Osteocyte (in vitro differentiated cells): ENCODE measurements around the gene ENO1. TPM values are rescaled to one million over a fixed set of nuclear protein-coding genes. Genes with fewer than 3 reads are reported as not detected.

Experiments used
- DNase-seq: peaks from one replicate; pipeline ENCODE4 v3.0.0; 2021; ENCODE audit warnings: mixed read lengths; ENCODE audit not compliant: unreplicated experiment; ENCODE audit errors: extremely low spot score
- H3K27ac Mint-ChIP-seq: one replicate; pipeline ENCODE4 v1.8.0; 2021; ENCODE audit warnings: mild to moderate bottlenecking, mixed read lengths; ENCODE audit not compliant: unreplicated experiment
- H3K27me3 Mint-ChIP-seq: one replicate; pipeline ENCODE4 v1.8.0; 2021; ENCODE audit warnings: mixed read lengths; ENCODE audit not compliant: unreplicated experiment
- H3K36me3 Mint-ChIP-seq: one replicate; pipeline ENCODE4 v1.8.0; 2021; ENCODE audit warnings: mixed read lengths; ENCODE audit not compliant: unreplicated experiment
- H3K4me1 Mint-ChIP-seq: one replicate; pipeline ENCODE4 v1.8.0; 2021; ENCODE audit warnings: mixed read lengths; ENCODE audit not compliant: unreplicated experiment
- H3K4me3 Mint-ChIP-seq: one replicate; pipeline ENCODE4 v1.8.0; 2021; ENCODE audit warnings: mild to moderate bottlenecking, moderate library complexity, mixed read lengths; ENCODE audit not compliant: unreplicated experiment
- H3K9me3 Mint-ChIP-seq: one replicate; pipeline ENCODE4 v1.8.0; 2021; ENCODE audit warnings: mixed read lengths; ENCODE audit not compliant: unreplicated experiment
- CTCF ChIP-seq: fragments of 200-600 bp; sonication (generic); IDR thresholded peaks from 2 replicates; pipeline ENCODE4 v1.5.0; 2021; ENCODE audit warnings: antibody characterized with exemption, mild to moderate bottlenecking, moderate library complexity
- total RNA-seq: library from RNA; stranded (reverse); gene quantifications from 2 replicates; pipeline ENCODE4 v1.2.1, GENCODE V29; 2021

Gene ENO1
- total RNA-seq, 1 donor from 2014 or later = 744 TPM

- Mint-ChIP-seq H3K27me3 (no peaks in the 10 kb centered on the region), H3K9me3 (no peaks in the 10 kb centered on the region), H3K4me1 (peaks cover 49% of the 10 kb centered on the region), H3K4me3 (peak overlapping the region; percentile 80), H3K27ac (peak overlapping the region; percentile 95), H3K36me3 (no peaks in the 10 kb centered on the region)
- TF ChIP-seq CTCF = no peak
- peak; percentile 80 for DNase-seq
These were observed 61.6 kb downstream of the ENO1 start for GRCh38 chr1:8816831-8817411.

GRCh38 chr1:8816264-8816663, 62.2 kb downstream of the ENO1 start:
- peaks cover 46% of the 10 kb centered on the region for H3K4me1 Mint-ChIP-seq
- H3K27me3 Mint-ChIP-seq = no peaks in the 10 kb centered on the region

GRCh38 chr1:8815582-8816151, 62.8 kb downstream of the ENO1 start:
- Mint-ChIP-seq H3K36me3 (no peaks in the 10 kb centered on the region), H3K27me3 (no peaks in the 10 kb centered on the region), H3K9me3 (no peaks in the 10 kb centered on the region), H3K4me1 (peaks cover 44% of the 10 kb centered on the region), H3K4me3 (peak overlapping the region; percentile 80), H3K27ac (peak overlapping the region; percentile 90)
- TF ChIP-seq CTCF = no peak
- no peak for DNase-seq

More at GRCh38 chr1:8816264-8816663, 62.2 kb downstream of the ENO1 start:
- Mint-ChIP-seq H3K9me3 (no peaks in the 10 kb centered on the region), H3K36me3 (no peaks in the 10 kb centered on the region), H3K4me3 (peak overlapping the region; percentile 80), H3K27ac (peak overlapping the region; percentile 90)
- TF ChIP-seq CTCF = no peak
- no peak for DNase-seq

- Mint-ChIP-seq H3K4me1 (peaks cover 44% of the 10 kb centered on the region), H3K36me3 (no peaks in the 10 kb centered on the region), H3K27ac (no peak overlapping the region), H3K4me3 (peak overlapping the region; percentile 33), H3K27me3 (no peaks in the 10 kb centered on the region), H3K9me3 (no peaks in the 10 kb centered on the region)
- DNase-seq = no peak
- no peak for TF ChIP-seq CTCF
These were observed 63.6 kb downstream of the ENO1 start for GRCh38 chr1:8814865-8815264.

GRCh38 chr1:8813991-8814390, 64.5 kb downstream of the ENO1 start:
- Mint-ChIP-seq H3K27me3 (no peaks in the 10 kb centered on the region), H3K9me3 (no peaks in the 10 kb centered on the region)
- DNase-seq = no peak

More at GRCh38 chr1:8813991-8814390, 64.5 kb downstream of the ENO1 start:
- no peaks in the 10 kb centered on the region for H3K36me3 Mint-ChIP-seq
- no peak overlapping the region for H3K4me3 Mint-ChIP-seq
- H3K27ac Mint-ChIP-seq = no peak overlapping the region
- H3K4me1 Mint-ChIP-seq = peaks cover 49% of the 10 kb centered on the region
- TF ChIP-seq CTCF = no peak
